PC-3 (cell line): ENCODE data around the gene NR2C1.

Experiments used
- EZH2 ChIP-seq: fragments of 300-600 bp; sonication (generic); IDR thresholded peaks from one replicate; pipeline ENCODE4 v1.6.1; 2017; ENCODE audit warnings: antibody characterized with exemption, mild to moderate bottlenecking, low read length; ENCODE audit not compliant: unreplicated experiment
- EZH2phosphoT487 ChIP-seq: fragments of 300-600 bp; sonication (generic); IDR thresholded peaks from 2 replicates; pipeline ENCODE4 v1.6.1; 2018; ENCODE audit warnings: mild to moderate bottlenecking, antibody characterized with exemption, low read length, borderline replicate concordance
- TF ChIP-seq, protein P1 (sequence below): fragments of 300-600 bp; sonication (generic); conservative IDR thresholded peaks from 2 replicates; pipeline ENCODE4 v1.5.1; 2017; ENCODE audit warnings: antibody characterized with exemption, low read depth, mild to moderate bottlenecking, low read length

DNA sequence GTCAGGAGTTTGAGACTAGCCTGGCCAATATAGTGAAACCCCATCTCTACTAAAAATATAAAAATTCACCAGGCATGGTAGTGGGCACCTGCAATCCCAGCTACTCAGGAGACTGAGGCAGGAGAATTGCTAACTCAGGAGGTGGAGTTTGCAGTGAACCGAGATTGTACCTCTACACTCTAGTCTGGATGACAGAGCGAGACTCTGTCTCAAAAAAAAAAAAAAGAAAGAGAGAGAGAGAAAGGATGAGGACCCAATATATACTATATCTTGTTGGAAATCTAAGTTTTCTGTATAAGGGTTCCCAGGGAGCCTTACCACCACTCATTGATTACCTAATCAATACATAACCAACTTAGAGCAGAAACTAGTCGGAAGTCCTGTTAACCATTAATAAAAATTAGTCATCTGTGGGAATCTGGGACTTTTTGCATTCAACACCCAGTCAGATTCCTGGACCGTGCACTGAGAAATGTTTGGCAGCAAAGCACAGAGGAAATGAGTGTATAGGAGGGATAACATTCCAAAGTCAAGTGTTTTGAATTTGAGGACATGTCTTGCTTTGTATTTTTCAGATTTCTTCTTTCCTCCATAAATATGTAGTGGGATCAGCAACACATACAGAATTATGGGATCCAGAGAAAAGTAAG is 44.8 kb upstream of the NR2C1 start:
- TF ChIP-seq, protein P1, sequence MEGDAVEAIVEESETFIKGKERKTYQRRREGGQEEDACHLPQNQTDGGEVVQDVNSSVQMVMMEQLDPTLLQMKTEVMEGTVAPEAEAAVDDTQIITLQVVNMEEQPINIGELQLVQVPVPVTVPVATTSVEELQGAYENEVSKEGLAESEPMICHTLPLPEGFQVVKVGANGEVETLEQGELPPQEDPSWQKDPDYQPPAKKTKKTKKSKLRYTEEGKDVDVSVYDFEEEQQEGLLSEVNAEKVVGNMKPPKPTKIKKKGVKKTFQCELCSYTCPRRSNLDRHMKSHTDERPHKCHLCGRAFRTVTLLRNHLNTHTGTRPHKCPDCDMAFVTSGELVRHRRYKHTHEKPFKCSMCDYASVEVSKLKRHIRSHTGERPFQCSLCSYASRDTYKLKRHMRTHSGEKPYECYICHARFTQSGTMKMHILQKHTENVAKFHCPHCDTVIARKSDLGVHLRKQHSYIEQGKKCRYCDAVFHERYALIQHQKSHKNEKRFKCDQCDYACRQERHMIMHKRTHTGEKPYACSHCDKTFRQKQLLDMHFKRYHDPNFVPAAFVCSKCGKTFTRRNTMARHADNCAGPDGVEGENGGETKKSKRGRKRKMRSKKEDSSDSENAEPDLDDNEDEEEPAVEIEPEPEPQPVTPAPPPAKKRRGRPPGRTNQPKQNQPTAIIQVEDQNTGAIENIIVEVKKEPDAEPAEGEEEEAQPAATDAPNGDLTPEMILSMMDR, result no peak
- TF ChIP-seq EZH2 (no peak), EZH2phosphoT487 (no peak)
